GM12891 (cell line): ENCODE results near the gene SLC4A8.

Experiments
- PAX5 ChIP-seq: IDR thresholded peaks from 2 replicates; pipeline ENCODE4 v1.6.1; 2011; ENCODE audit warnings: low read length, moderate library complexity, mild to moderate bottlenecking; ENCODE audit not compliant: insufficient read depth, severe bottlenecking
- POLR2A ChIP-seq: IDR thresholded peaks from 2 replicates; pipeline ENCODE4 v1.6.1; 2011; ENCODE audit warnings: low read depth, low read length, control low read depth
- POLR2AphosphoS5 ChIP-seq: IDR thresholded peaks from 2 replicates; pipeline ENCODE4 v1.6.1; 2011; ENCODE audit warnings: low read depth, low read length, control low read depth
- POU2F2 ChIP-seq: IDR thresholded peaks from 2 replicates; pipeline ENCODE4 v1.6.1; 2011; ENCODE audit warnings: low read depth, mild to moderate bottlenecking, control low read depth, low read length, moderate library complexity
- SPI1 ChIP-seq: IDR thresholded peaks from 2 replicates; pipeline ENCODE4 v1.6.1; 2011; ENCODE audit warnings: low read depth, low read length, control low read depth
- TAF1 ChIP-seq: IDR thresholded peaks from 2 replicates; pipeline ENCODE4 v1.6.1; 2011; ENCODE audit warnings: low read depth, low read length, control low read depth

DNA sequence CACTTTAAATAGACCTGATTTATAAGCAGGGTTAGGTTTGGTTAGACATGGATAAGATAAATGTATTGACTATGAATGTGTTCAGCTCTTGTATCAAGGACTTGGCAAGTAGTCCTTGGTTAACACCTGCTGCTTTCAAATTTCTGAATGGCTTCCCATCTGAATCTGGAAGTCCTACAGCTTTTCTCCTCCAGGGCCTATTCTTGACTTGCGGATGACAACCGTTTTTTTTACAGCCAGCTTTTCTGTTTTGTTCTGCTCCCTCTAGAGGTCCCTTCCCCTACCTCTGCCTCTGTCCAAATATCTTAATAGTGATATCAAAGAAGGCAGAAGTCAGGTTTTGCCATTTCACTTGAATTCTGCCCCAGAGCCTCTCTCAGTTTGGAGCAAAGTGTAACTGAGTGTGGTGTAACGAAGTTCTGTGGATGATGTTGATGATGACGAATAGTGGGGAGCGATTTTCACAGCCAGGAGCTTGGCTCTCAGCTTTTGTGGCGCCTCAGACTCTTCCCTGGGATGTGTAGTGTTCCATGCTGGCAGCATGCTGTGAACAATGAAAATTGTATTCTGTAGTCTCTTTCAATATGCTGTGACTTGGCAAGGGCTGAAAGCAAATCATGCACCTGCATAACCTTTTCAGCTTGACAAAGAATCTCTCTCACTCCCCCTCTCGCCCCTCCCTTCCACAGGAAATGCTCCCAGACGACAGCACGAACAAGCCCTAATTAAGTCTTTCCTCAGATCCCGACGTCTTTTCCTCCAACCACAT is 5.0 kb upstream of the SLC4A8 start:
- TF ChIP-seq POLR2A (no peak), POLR2AphosphoS5 (no peak), POU2F2 (no peak), TAF1 (no peak), SPI1 (no peak), PAX5 (no peak)
